ENCODE measurements around the gene EDA2R.

Gene EDA2R

GRCh38 chrX:66632473-66632872, 6.4 kb downstream of the EDA2R start:
- TF ChIP-seq ZFX (IDR thresholded peaks at IDR 0.05) = no peak
- TF ChIP-seq CTCF (conservative IDR thresholded peaks at IDR 0.05) = no peak
- no peak overlapping the region for H3K27ac ChIP-seq

- no peak overlapping the region for H3K27ac ChIP-seq
- TF ChIP-seq CTCF (conservative IDR thresholded peaks at IDR 0.05) = no peak
- TF ChIP-seq ZFX (IDR thresholded peaks at IDR 0.05) = no peak
Observed at GRCh38 chrX:66625525-66625924, 13.4 kb downstream of the EDA2R start.

- H3K27ac ChIP-seq = no peak overlapping the region
- TF ChIP-seq ZFX (IDR thresholded peaks at IDR 0.05) (no peak), CTCF (conservative IDR thresholded peaks at IDR 0.05) (no peak)
Observed at GRCh38 chrX:66622209-66622608, 16.7 kb downstream of the EDA2R start.

GRCh38 chrX:66616944-66617343, 21.9 kb downstream of the EDA2R start:
- no peak overlapping the region for H3K27ac ChIP-seq
- TF ChIP-seq ZFX (IDR thresholded peaks at IDR 0.05) (no peak), CTCF (conservative IDR thresholded peaks at IDR 0.05) (no peak)

- no peak for TF ChIP-seq ZFX (IDR thresholded peaks at IDR 0.05)
- no peak for TF ChIP-seq CTCF (conservative IDR thresholded peaks at IDR 0.05)
Observed at GRCh38 chrX:66602381-66602938, 36.4 kb downstream of the EDA2R start.

GRCh38 chrX:66601522-66601921, 37.4 kb downstream of the EDA2R start:
- H3K27ac ChIP-seq = no peak overlapping the region
- no peak for TF ChIP-seq CTCF (conservative IDR thresholded peaks at IDR 0.05)
- TF ChIP-seq ZFX (IDR thresholded peaks at IDR 0.05) = no peak

More at GRCh38 chrX:66602381-66602938, 36.4 kb downstream of the EDA2R start:
- no peak overlapping the region for H3K27ac ChIP-seq

- H3K27ac ChIP-seq = no peak overlapping the region
- TF ChIP-seq CTCF (conservative IDR thresholded peaks at IDR 0.05) = no peak
- TF ChIP-seq ZFX (IDR thresholded peaks at IDR 0.05) = no peak
Observed at GRCh38 chrX:66579219-66579618, 59.7 kb downstream of the EDA2R start.

Measured in C4-2B (cell line).